ENCODE results near the gene MYO3B.

Gene MYO3B

GRCh38 chr2:170377500-170378207 is 199.7 kb downstream of the MYO3B start:
- no peak for DNase-seq (ENCODE audit: low read depth)
- TF ChIP-seq MYC (IDR thresholded peaks at IDR 0.05; ENCODE audit: low read depth, low read length): no peak
- TF ChIP-seq CTCF (IDR thresholded peaks at IDR 0.05; ENCODE audit: low read depth, low read length): no peak
- no peak for TF ChIP-seq POLR2A (IDR thresholded peaks at IDR 0.05; ENCODE audit: extremely low read depth, insufficient read length)
- no peak for TF ChIP-seq MAX (IDR thresholded peaks at IDR 0.05; ENCODE audit: low read depth, low read length)
- H3K4me3 ChIP-seq (ENCODE audit: low read depth, low read length): no peak overlapping the region

- no peak for DNase-seq (ENCODE audit: low read depth)
- TF ChIP-seq CTCF (IDR thresholded peaks at IDR 0.05; ENCODE audit: low read depth, low read length) (no peak), MAX (IDR thresholded peaks at IDR 0.05; ENCODE audit: low read depth, low read length) (no peak)
- no peak overlapping the region for H3K4me3 ChIP-seq (ENCODE audit: low read depth, low read length)
Measured at GRCh38 chr2:170380267-170380666, 202.3 kb downstream of the MYO3B start.

GRCh38 chr2:170381678-170382077 is 203.7 kb downstream of the MYO3B start:
- TF ChIP-seq CTCF (IDR thresholded peaks at IDR 0.05; ENCODE audit: low read depth, low read length): no peak
- no peak for TF ChIP-seq MAX (IDR thresholded peaks at IDR 0.05; ENCODE audit: low read depth, low read length)
- TF ChIP-seq POLR2A (IDR thresholded peaks at IDR 0.05; ENCODE audit: extremely low read depth, insufficient read length): no peak
- TF ChIP-seq MYC (IDR thresholded peaks at IDR 0.05; ENCODE audit: low read depth, low read length): no peak
- no peak overlapping the region for H3K4me3 ChIP-seq (ENCODE audit: low read depth, low read length)
- DNase-seq (ENCODE audit: low read depth): no peak

- no peak for TF ChIP-seq MAX (IDR thresholded peaks at IDR 0.05; ENCODE audit: low read depth, low read length)
- no peak for TF ChIP-seq POLR2A (IDR thresholded peaks at IDR 0.05; ENCODE audit: extremely low read depth, insufficient read length)
- TF ChIP-seq CTCF (IDR thresholded peaks at IDR 0.05; ENCODE audit: low read depth, low read length): no peak
- no peak for TF ChIP-seq MYC (IDR thresholded peaks at IDR 0.05; ENCODE audit: low read depth, low read length)
- H3K4me3 ChIP-seq (ENCODE audit: low read depth, low read length): no peak overlapping the region
- no peak for DNase-seq (ENCODE audit: low read depth)
Measured at GRCh38 chr2:170386554-170386953, 208.6 kb downstream of the MYO3B start.

GRCh38 chr2:170391018-170391417 is 213.1 kb downstream of the MYO3B start:
- DNase-seq (ENCODE audit: low read depth): no peak
- TF ChIP-seq CTCF (IDR thresholded peaks at IDR 0.05; ENCODE audit: low read depth, low read length) (no peak), MYC (IDR thresholded peaks at IDR 0.05; ENCODE audit: low read depth, low read length) (no peak), MAX (IDR thresholded peaks at IDR 0.05; ENCODE audit: low read depth, low read length) (no peak), POLR2A (IDR thresholded peaks at IDR 0.05; ENCODE audit: extremely low read depth, insufficient read length) (no peak)
- H3K4me3 ChIP-seq (ENCODE audit: low read depth, low read length): no peak overlapping the region

Measured in NB4 (cell line).